ENCODE measurements around the gene LIMD2.

Gene LIMD2

DNA sequence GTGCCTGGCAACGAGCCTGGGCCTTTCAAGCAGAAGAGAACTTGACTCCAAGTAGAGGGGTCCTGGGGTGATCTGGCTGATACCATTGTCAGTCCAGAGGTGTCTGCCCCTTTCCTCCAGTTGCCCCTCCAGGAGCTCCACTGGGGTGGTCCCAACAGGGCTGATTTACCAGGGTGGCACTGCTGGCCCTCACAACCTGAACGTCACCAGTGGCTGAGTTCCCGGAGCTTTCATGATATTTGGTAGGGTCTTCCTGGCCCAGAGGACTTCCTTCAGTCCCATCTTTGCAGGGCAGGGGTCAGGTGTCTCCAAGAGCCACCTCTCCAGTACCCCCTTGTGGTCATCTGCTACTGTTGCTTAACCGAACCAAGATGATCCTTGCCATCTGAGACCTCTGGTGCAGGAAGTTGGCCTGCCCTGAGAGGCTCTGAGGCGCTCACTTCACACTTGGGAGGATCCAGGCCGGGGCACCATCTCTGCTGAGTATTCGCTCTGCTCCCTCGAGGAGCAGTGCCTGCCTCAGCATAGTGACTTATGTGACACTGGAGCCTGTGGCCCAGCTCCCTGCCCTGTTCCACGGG lies 3.5 kb downstream of the LIMD2 start:
- Histone ChIP-seq H3K36me3 (ENCODE audit: insufficient read depth, low read length) (peaks cover 33% of the 10 kb centered on the region; the same call in 1 of the 2 replicates), H2AFZ (ENCODE audit: low read length) (no peak overlapping the region), H3K4me3 (ENCODE audit: low read length, poor library complexity, severe bottlenecking) (no peak overlapping the region), H3K4me2 (ENCODE audit: low read depth, low read length, poor library complexity, severe bottlenecking) (peak overlapping the region; percentile 94), H4K20me1 (ENCODE audit: insufficient read depth, low read length, poor library complexity, severe bottlenecking) (peaks cover 11% of the 10 kb centered on the region), H3K9me3 (ENCODE audit: insufficient read depth, low read depth, low read length) (no peaks in the 10 kb centered on the region), H3K79me2 (ENCODE audit: insufficient read depth, low read length) (peaks cover 32% of the 10 kb centered on the region; the same call in 1 of the 2 replicates), H3F3A (ENCODE audit: low read depth) (0 out of 2 replicates have a peak, but pooled peaks cover 3% of the 10 kb centered on the region), H3K4me1 (ENCODE audit: insufficient read depth, low read length, poor library complexity, severe bottlenecking) (peaks cover 25% of the 10 kb centered on the region), H3K9ac (ENCODE audit: low read depth, low read length, poor library complexity, severe bottlenecking) (peak overlapping the region; percentile 91), H3K27me3 (ENCODE audit: insufficient read depth, low read length, poor library complexity, severe bottlenecking) (no peaks in the 10 kb centered on the region), H3K9me2 (replicated peaks; ENCODE audit: low read depth, low read length) (no peaks in the 10 kb centered on the region)
- TF ChIP-seq, protein P1, sequence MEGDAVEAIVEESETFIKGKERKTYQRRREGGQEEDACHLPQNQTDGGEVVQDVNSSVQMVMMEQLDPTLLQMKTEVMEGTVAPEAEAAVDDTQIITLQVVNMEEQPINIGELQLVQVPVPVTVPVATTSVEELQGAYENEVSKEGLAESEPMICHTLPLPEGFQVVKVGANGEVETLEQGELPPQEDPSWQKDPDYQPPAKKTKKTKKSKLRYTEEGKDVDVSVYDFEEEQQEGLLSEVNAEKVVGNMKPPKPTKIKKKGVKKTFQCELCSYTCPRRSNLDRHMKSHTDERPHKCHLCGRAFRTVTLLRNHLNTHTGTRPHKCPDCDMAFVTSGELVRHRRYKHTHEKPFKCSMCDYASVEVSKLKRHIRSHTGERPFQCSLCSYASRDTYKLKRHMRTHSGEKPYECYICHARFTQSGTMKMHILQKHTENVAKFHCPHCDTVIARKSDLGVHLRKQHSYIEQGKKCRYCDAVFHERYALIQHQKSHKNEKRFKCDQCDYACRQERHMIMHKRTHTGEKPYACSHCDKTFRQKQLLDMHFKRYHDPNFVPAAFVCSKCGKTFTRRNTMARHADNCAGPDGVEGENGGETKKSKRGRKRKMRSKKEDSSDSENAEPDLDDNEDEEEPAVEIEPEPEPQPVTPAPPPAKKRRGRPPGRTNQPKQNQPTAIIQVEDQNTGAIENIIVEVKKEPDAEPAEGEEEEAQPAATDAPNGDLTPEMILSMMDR (conservative IDR thresholded peaks at IDR 0.05; ENCODE audit: low read length): peak; percentile 69
- TF ChIP-seq EZH2phosphoT487 (IDR thresholded peaks at IDR 0.05; ENCODE audit: borderline replicate concordance): no peak

DNA sequence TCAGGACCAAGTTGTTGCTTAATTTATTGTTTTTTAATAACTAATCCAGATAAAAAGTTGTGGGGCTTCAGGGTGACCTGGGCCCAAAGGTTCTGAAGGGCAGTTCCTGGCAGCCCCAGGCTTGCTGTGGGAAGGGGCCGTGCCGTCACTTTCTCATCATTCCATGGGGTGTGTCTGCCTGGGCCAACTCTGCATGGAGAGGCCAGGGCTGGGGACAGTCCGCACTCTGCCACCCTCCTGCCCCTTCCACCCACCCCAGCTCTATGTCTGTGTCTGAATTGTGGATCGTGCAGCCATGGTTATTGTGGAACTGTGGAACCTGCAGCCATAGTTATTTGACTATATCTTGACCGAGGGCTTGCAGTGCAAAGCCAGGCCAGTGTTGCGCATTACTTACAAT lies 4.0 kb downstream of the LIMD2 start:
- Histone ChIP-seq H3K4me1 (ENCODE audit: insufficient read depth, low read length, poor library complexity, severe bottlenecking) (peaks cover 20% of the 10 kb centered on the region), H3K4me3 (ENCODE audit: low read length, poor library complexity, severe bottlenecking) (no peak overlapping the region), H3K9me3 (ENCODE audit: insufficient read depth, low read depth, low read length) (no peaks in the 10 kb centered on the region), H3K4me2 (ENCODE audit: low read depth, low read length, poor library complexity, severe bottlenecking) (no peak overlapping the region), H3K36me3 (ENCODE audit: insufficient read depth, low read length) (peaks cover 39% of the 10 kb centered on the region; the same call in 1 of the 2 replicates), H4K20me1 (ENCODE audit: insufficient read depth, low read length, poor library complexity, severe bottlenecking) (peaks cover 11% of the 10 kb centered on the region), H3F3A (ENCODE audit: low read depth) (no peaks in the 10 kb centered on the region), H3K9me2 (replicated peaks; ENCODE audit: low read depth, low read length) (no peaks in the 10 kb centered on the region), H3K79me2 (ENCODE audit: insufficient read depth, low read length) (peaks cover 26% of the 10 kb centered on the region; the same call in 1 of the 2 replicates), H2AFZ (ENCODE audit: low read length) (no peak overlapping the region), H3K9ac (ENCODE audit: low read depth, low read length, poor library complexity, severe bottlenecking) (no peak overlapping the region), H3K27me3 (ENCODE audit: insufficient read depth, low read length, poor library complexity, severe bottlenecking) (no peaks in the 10 kb centered on the region)
- TF ChIP-seq, protein P1 (conservative IDR thresholded peaks at IDR 0.05; ENCODE audit: low read length): no peak
- no peak for TF ChIP-seq EZH2phosphoT487 (IDR thresholded peaks at IDR 0.05; ENCODE audit: borderline replicate concordance)

DNA sequence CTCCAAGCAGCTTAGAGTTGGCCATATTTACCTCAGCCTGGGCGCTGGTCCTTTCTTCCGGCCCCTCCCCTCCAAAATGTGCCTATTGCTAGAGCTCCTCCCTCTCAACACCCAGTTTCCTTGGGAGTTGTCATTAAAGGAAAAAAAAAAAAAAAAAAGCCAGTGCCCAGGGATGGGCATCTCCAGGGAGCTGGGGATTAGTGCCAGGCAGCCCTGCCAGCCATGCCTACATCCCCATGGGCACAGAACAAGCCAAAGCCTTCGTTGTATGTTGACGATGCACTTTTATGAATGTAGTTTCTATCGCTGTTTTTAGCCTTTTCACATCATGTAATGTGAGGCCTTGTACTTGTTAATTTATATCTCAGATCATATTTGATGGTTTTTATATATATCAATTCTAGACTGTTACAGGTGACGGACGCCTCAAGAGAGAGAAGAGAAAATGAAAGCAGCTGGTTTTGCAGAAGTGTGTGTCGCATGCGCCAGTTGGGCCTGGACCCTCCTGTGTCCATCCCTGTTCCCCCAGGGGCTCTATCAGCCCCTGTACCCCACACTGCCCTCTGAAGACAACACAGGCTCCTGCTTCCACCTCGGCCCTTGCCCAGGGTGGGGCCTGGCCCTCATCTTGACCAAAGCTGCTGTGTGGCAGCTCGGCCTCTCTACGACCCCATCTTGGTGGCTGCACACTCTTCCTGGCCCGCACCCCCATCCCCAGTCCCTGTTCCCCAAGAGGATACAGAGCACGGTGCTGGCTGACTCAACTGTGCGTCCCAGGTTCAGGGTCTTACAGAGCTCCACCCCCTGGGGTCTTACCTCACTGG lies 4.8 kb downstream of the LIMD2 start:
- Histone ChIP-seq H4K20me1 (ENCODE audit: insufficient read depth, low read length, poor library complexity, severe bottlenecking) (peaks cover 11% of the 10 kb centered on the region), H3K9ac (ENCODE audit: low read depth, low read length, poor library complexity, severe bottlenecking) (no peak overlapping the region), H3K4me1 (ENCODE audit: insufficient read depth, low read length, poor library complexity, severe bottlenecking) (peaks cover 19% of the 10 kb centered on the region), H3K9me3 (ENCODE audit: insufficient read depth, low read depth, low read length) (no peaks in the 10 kb centered on the region), H2AFZ (ENCODE audit: low read length) (no peak overlapping the region), H3K79me2 (ENCODE audit: insufficient read depth, low read length) (peaks cover 25% of the 10 kb centered on the region; the same call in 1 of the 2 replicates), H3K27me3 (ENCODE audit: insufficient read depth, low read length, poor library complexity, severe bottlenecking) (no peaks in the 10 kb centered on the region), H3F3A (ENCODE audit: low read depth) (no peaks in the 10 kb centered on the region), H3K4me3 (ENCODE audit: low read length, poor library complexity, severe bottlenecking) (no peak overlapping the region), H3K36me3 (ENCODE audit: insufficient read depth, low read length) (peaks cover 46% of the 10 kb centered on the region; the same call in 1 of the 2 replicates), H3K4me2 (ENCODE audit: low read depth, low read length, poor library complexity, severe bottlenecking) (no peak overlapping the region), H3K9me2 (replicated peaks; ENCODE audit: low read depth, low read length) (no peaks in the 10 kb centered on the region)
- TF ChIP-seq EZH2phosphoT487 (IDR thresholded peaks at IDR 0.05; ENCODE audit: borderline replicate concordance): no peak
- TF ChIP-seq, protein P1 (conservative IDR thresholded peaks at IDR 0.05; ENCODE audit: low read length): no peak

Data from Loucy (cell line).